ENCODE measurements around the gene COX4I2.

- no peak for TF ChIP-seq CTCF (IDR thresholded peaks at IDR 0.05; ENCODE audit: low read length)
- no peak for TF ChIP-seq EZH2 (IDR thresholded peaks at IDR 0.05; ENCODE audit: borderline replicate concordance, low read length)
Observed at GRCh38 chr20:31642837-31643236, 5.1 kb downstream of the COX4I2 start.
